ENCODE measurements around the gene NNT.

NNT gene

DNA sequence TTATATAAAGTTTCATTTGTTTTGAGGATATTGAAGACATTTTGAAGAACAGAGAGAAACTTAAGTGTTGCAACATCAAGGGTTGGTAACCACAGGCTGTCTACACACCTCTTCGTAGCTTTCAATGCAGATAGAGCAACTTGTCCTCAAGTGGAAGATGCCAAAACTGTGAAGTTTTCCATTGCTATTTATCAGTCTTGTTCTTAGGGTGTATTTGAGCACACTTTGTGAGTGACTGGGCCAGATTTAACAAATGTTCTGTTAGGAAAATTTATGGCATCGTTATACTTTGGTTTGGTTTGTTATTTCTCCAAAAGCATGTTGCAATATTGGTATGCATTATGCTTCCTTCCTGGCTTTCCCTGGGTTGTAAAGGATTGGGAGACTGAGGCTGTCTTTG, 31.6 kb downstream of the NNT start:
- H3K9ac ChIP-seq (ENCODE audit: low read length): no peak overlapping the region
- H3K9me2 ChIP-seq (replicated peaks; ENCODE audit: insufficient read depth, low read length): no peaks in the 10 kb centered on the region
- H3K27me3 ChIP-seq (ENCODE audit: low read length): no peaks in the 10 kb centered on the region
- no peaks in the 10 kb centered on the region for H4K20me1 ChIP-seq (ENCODE audit: low read depth, low read length)
- peaks cover 21% of the 10 kb centered on the region for H3K79me2 ChIP-seq (ENCODE audit: insufficient read depth, low read length)
- H3K4me2 ChIP-seq (ENCODE audit: low read depth, low read length, poor library complexity, severe bottlenecking): no peak overlapping the region
- H3K27ac ChIP-seq (ENCODE audit: low read depth, low read length): no peak overlapping the region
- H3K4me3 ChIP-seq (ENCODE audit: insufficient read depth, low read length, poor library complexity, severe bottlenecking): no peak overlapping the region
- TF ChIP-seq, protein P1, sequence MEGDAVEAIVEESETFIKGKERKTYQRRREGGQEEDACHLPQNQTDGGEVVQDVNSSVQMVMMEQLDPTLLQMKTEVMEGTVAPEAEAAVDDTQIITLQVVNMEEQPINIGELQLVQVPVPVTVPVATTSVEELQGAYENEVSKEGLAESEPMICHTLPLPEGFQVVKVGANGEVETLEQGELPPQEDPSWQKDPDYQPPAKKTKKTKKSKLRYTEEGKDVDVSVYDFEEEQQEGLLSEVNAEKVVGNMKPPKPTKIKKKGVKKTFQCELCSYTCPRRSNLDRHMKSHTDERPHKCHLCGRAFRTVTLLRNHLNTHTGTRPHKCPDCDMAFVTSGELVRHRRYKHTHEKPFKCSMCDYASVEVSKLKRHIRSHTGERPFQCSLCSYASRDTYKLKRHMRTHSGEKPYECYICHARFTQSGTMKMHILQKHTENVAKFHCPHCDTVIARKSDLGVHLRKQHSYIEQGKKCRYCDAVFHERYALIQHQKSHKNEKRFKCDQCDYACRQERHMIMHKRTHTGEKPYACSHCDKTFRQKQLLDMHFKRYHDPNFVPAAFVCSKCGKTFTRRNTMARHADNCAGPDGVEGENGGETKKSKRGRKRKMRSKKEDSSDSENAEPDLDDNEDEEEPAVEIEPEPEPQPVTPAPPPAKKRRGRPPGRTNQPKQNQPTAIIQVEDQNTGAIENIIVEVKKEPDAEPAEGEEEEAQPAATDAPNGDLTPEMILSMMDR (IDR thresholded peaks at IDR 0.05; ENCODE audit: insufficient read depth, low read length, poor library complexity, severe bottlenecking): no peak
- no peak for TF ChIP-seq EZH2phosphoT487 (conservative IDR thresholded peaks at IDR 0.05; ENCODE audit: low read length)
- H3K36me3 ChIP-seq (ENCODE audit: low read length): peaks cover 30% of the 10 kb centered on the region; the same call in 1 of the 2 replicates
- H3K9me3 ChIP-seq (ENCODE audit: insufficient read depth, low read length): no peaks in the 10 kb centered on the region
- H3F3A ChIP-seq (ENCODE audit: insufficient read depth): peaks cover 14% of the 10 kb centered on the region; the same call in 1 of the 2 replicates
- no peak overlapping the region for H2AFZ ChIP-seq (ENCODE audit: low read depth, low read length, severe bottlenecking)

DNA sequence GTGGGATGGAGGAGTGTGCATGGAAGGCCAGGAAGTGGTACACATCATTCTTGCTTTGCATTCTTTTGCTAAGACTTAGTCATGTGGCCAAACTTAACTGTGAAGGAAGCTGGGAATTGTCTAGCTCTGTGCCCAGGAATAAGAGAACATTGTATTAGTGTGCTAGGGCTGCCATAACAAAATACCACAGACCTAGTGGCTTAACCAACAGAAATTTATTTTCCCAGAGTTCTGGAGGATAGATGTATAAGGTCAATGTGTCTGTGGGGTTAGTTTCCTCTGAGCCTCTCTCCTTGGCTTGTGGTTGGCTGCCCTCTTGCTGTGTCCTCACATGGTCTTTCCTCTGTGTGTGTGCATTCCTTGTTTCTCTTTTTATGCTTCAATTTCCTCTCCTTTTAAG, 32.4 kb downstream of the NNT start:
- Histone ChIP-seq H2AFZ (ENCODE audit: low read depth, low read length, severe bottlenecking) (no peak overlapping the region), H3K27ac (ENCODE audit: low read depth, low read length) (no peak overlapping the region), H3K4me2 (ENCODE audit: low read depth, low read length, poor library complexity, severe bottlenecking) (no peak overlapping the region), H3K9ac (ENCODE audit: low read length) (no peak overlapping the region), H3K27me3 (ENCODE audit: low read length) (no peaks in the 10 kb centered on the region), H3F3A (ENCODE audit: insufficient read depth) (peaks cover 8% of the 10 kb centered on the region; the same call in 1 of the 2 replicates), H3K9me3 (ENCODE audit: insufficient read depth, low read length) (no peaks in the 10 kb centered on the region), H4K20me1 (ENCODE audit: low read depth, low read length) (no peaks in the 10 kb centered on the region), H3K36me3 (ENCODE audit: low read length) (peaks cover 32% of the 10 kb centered on the region; the same call in 1 of the 2 replicates), H3K4me3 (ENCODE audit: insufficient read depth, low read length, poor library complexity, severe bottlenecking) (no peak overlapping the region), H3K79me2 (ENCODE audit: insufficient read depth, low read length) (peaks cover 21% of the 10 kb centered on the region), H3K9me2 (replicated peaks; ENCODE audit: insufficient read depth, low read length) (no peaks in the 10 kb centered on the region)
- TF ChIP-seq, protein P1 (IDR thresholded peaks at IDR 0.05; ENCODE audit: insufficient read depth, low read length, poor library complexity, severe bottlenecking): no peak
- TF ChIP-seq EZH2phosphoT487 (conservative IDR thresholded peaks at IDR 0.05; ENCODE audit: low read length): no peak

DNA sequence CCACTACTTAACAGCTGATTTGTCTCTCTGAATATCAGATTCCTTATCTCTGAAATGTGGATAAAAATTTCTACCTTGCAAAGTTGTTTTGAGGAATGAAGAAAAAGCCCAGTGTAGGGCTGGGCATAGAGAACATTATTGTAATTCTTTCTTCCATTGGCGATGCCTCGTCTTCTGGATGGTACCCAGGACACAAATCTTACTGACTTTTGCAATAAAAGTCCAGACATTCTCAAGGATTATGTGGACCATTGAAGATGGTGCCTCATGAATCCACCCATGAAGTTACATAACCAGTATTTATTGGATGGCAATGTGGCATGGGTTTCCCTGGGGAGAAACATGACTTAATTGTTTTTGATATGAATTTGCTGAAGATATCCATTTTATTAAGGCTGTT, 33.1 kb downstream of the NNT start:
- H3K27me3 ChIP-seq (ENCODE audit: low read length): no peaks in the 10 kb centered on the region
- no peaks in the 10 kb centered on the region for H4K20me1 ChIP-seq (ENCODE audit: low read depth, low read length)
- H3K4me2 ChIP-seq (ENCODE audit: low read depth, low read length, poor library complexity, severe bottlenecking): no peak overlapping the region
- TF ChIP-seq, protein P1 (IDR thresholded peaks at IDR 0.05; ENCODE audit: insufficient read depth, low read length, poor library complexity, severe bottlenecking): no peak
- TF ChIP-seq EZH2phosphoT487 (conservative IDR thresholded peaks at IDR 0.05; ENCODE audit: low read length): no peak
- no peak overlapping the region for H2AFZ ChIP-seq (ENCODE audit: low read depth, low read length, severe bottlenecking)
- H3K36me3 ChIP-seq (ENCODE audit: low read length): peaks cover 32% of the 10 kb centered on the region; the same call in 1 of the 2 replicates
- no peak overlapping the region for H3K27ac ChIP-seq (ENCODE audit: low read depth, low read length)
- no peak overlapping the region for H3K4me3 ChIP-seq (ENCODE audit: insufficient read depth, low read length, poor library complexity, severe bottlenecking)
- no peaks in the 10 kb centered on the region for H3K9me3 ChIP-seq (ENCODE audit: insufficient read depth, low read length)
- peaks cover 3% of the 10 kb centered on the region; the same call in 1 of the 2 replicates for H3F3A ChIP-seq (ENCODE audit: insufficient read depth)
- no peaks in the 10 kb centered on the region for H3K9me2 ChIP-seq (replicated peaks; ENCODE audit: insufficient read depth, low read length)
- H3K79me2 ChIP-seq (ENCODE audit: insufficient read depth, low read length): peaks cover 21% of the 10 kb centered on the region
- no peak overlapping the region for H3K9ac ChIP-seq (ENCODE audit: low read length)

Data from SU-DHL-6 (cell line).